ENCODE data around the gene THRA. TPM values are rescaled to one million over a fixed set of nuclear protein-coding genes. Genes with fewer than 3 reads are reported as not detected.

THRA gene
- total and polyA plus RNA-seq, 8 donors, result 21.1 to 52.2 (median 34.2) TPM

DNA sequence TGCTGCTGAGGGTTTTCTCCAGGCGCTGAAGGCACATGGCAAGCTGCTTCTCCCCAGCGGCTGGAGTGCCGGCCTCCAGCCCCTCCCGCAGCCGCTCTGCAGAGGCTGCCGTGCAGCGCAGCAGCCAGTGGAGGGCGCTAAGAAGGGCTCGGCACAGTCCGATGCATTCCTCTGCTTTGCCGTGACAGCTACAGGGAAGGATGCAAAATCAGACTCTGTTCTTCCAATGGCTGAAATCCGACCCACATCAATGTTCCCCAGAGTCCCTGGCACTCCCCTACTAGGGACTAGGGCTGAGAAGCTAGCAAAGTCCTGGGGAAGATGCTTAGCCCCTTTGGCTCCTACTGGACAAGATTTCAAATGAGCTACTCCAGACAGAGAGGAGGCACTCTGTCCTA lies 27.6 kb upstream of the THRA start:
- H3K27me3 ChIP-seq, result no peaks in the 10 kb centered on the region
- peaks cover 16 to 42% (median 29%) of the 10 kb centered on the region in 4 donors for H3K4me1 ChIP-seq
- TF ChIP-seq POLR2A (IDR thresholded peaks at IDR 0.05) (no peak), CTCF (IDR thresholded peaks at IDR 0.05) (peak in 3 of 7 experiments; percentile 11 to 33 (median 22))
- H3K27ac ChIP-seq, result peak overlapping the region in 1 of 5 donors; percentile 79
- H3K4me3 ChIP-seq, result no peak overlapping the region
- peaks cover 40 to 62% (median 60%) of the 10 kb centered on the region in 4 donors for H3K36me3 ChIP-seq
- no peaks in the 10 kb centered on the region for H3K9me3 ChIP-seq
- WGBS, 5 donors, result 33 to 58% (median 45%) methylated on average over 10 to 12 of the region's 12 CpGs
- peak in 1 of 2 donors; percentile 63 for DNase-seq
- intact Hi-C loops (cut with DNase I; ENCODE audit: low total_unique reads), result loop anchor here (10.0 kb wide), 1 partner anchor 120 kb away; no protein-coding TSS in a partner anchor

DNA sequence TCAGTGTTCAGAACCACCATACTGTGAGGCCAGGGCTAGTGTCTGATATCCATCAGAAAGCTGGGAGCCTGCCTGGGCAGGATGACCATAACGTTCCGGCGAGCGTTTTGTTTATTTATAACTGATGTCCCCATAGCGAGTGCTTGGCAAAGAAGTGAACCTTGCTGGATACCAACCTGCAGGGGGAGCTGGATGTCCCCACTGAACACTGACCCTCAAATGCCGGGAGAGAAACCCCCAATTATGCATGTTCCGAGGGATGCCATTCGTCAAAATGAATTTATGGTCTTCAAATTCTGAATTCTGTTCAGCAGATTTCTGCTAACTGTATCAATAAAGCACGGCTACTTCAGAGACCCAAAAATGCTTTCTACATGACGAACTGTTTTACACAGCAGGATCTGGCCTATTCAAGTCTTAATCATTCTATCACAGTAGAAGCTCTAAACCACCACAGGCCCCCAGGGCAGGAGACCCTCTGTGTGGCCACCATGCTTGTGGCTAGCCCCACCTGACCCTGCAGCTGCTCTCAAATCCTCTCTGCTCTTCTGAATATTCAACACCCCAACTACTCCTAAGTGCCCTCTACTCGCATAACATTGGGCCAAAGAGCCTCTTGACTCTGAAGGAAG lies 23.8 kb upstream of the THRA start:
- intact Hi-C loops (cut with DNase I; ENCODE audit: low total_unique reads), result loop anchor here (10.0 kb wide), 1 partner anchor 116 kb away; no protein-coding TSS in a partner anchor
- 25 to 31% (median 29%) methylated on average over 11 of the region's 11 CpGs for WGBS, 5 donors
- Histone ChIP-seq H3K4me1 (peaks cover 0 to 22% (median 13%) of the 10 kb centered on the region in 4 donors), H3K27ac (peak overlapping the region in 4 of 5 donors; percentile 59 to 75 (median 68)), H3K4me3 (no peak overlapping the region), H3K9me3 (no peaks in the 10 kb centered on the region), H3K36me3 (peaks cover 23 to 42% (median 42%) of the 10 kb centered on the region in 4 donors), H3K27me3 (no peaks in the 10 kb centered on the region)
- TF ChIP-seq CTCF (IDR thresholded peaks at IDR 0.05) (peak in 5 of 7 experiments; percentile 46 to 71 (median 53)), POLR2A (IDR thresholded peaks at IDR 0.05) (no peak), EP300 (IDR thresholded peaks at IDR 0.05) (no peak), POLR2AphosphoS5 (IDR thresholded peaks at IDR 0.05) (peak; percentile 43 to 68 (median 68))
- DNase-seq, result peak; percentile 63 to 92

DNA sequence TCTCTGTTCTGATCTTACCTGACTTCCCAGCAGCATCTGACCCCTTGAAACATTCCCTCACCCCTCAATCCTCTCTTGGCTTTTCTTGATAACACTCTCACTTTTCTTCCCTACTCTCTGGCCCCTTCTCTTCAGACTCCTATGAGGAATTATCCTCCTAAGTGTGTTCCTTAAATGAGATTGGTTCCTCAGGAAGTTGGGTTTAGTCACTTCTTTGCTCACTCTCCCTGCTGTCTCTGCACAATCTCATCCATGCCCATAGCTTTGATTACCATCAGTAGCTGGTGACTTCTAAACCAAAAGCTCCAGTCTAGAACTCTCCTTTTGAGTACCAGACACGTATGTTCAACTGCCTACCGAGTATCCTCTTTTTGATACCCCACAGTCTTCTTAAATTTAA lies 21.6 kb upstream of the THRA start:
- intact Hi-C loops (cut with DNase I; ENCODE audit: low total_unique reads), result no loop called here
- no peak for TF ChIP-seq EP300 (IDR thresholded peaks at IDR 0.05)
- TF ChIP-seq POLR2AphosphoS5 (IDR thresholded peaks at IDR 0.05), result no peak
- TF ChIP-seq POLR2A (IDR thresholded peaks at IDR 0.05), result no peak
- TF ChIP-seq CTCF (IDR thresholded peaks at IDR 0.05), result no peak
- DNase-seq, result no peak
- peaks cover 6 to 40% (median 39%) of the 10 kb centered on the region in 4 donors for H3K36me3 ChIP-seq
- WGBS, 5 donors, result 85 to 93% (median 90%) methylated on average over 2 of the region's 2 CpGs
- no peaks in the 10 kb centered on the region for H3K9me3 ChIP-seq
- peaks cover 0 to 15% (median 11%) of the 10 kb centered on the region in 4 donors for H3K4me1 ChIP-seq
- no peak overlapping the region for H3K4me3 ChIP-seq
- H3K27ac ChIP-seq, result no peak overlapping the region
- no peaks in the 10 kb centered on the region for H3K27me3 ChIP-seq

GRCh38 chr17:40056379-40057015 lies 6.3 kb upstream of the THRA start:
- Histone ChIP-seq H3K27me3 (no peaks in the 10 kb centered on the region), H3K4me1 (peaks cover 18 to 41% (median 28%) of the 10 kb centered on the region in 4 donors)
- no peak for DNase-seq

More at GRCh38 chr17:40056379-40057015, 6.3 kb upstream of the THRA start:
- Histone ChIP-seq H3K27ac (no peak overlapping the region), H3K36me3 (peaks cover 13 to 16% (median 15%) of the 10 kb centered on the region in 4 donors), H3K9me3 (no peaks in the 10 kb centered on the region), H3K4me3 (no peak overlapping the region)
- intact Hi-C loops (cut with DNase I; ENCODE audit: low total_unique reads), result no loop called here
- TF ChIP-seq EP300 (IDR thresholded peaks at IDR 0.05) (no peak), POLR2A (IDR thresholded peaks at IDR 0.05) (no peak), CTCF (IDR thresholded peaks at IDR 0.05) (no peak), POLR2AphosphoS5 (IDR thresholded peaks at IDR 0.05) (no peak)
- 75 to 81% (median 81%) methylated on average over 6 of the region's 6 CpGs for WGBS, 5 donors
